ENCODE results near the gene SERPINA3. TPM values are rescaled to one million over a fixed set of nuclear protein-coding genes. Genes with fewer than 3 reads are reported as not detected.

The SERPINA3 gene
- total and polyA plus RNA-seq, 2 experiments from 2014 or later, result 0.75 to 1.1 TPM

DNA sequence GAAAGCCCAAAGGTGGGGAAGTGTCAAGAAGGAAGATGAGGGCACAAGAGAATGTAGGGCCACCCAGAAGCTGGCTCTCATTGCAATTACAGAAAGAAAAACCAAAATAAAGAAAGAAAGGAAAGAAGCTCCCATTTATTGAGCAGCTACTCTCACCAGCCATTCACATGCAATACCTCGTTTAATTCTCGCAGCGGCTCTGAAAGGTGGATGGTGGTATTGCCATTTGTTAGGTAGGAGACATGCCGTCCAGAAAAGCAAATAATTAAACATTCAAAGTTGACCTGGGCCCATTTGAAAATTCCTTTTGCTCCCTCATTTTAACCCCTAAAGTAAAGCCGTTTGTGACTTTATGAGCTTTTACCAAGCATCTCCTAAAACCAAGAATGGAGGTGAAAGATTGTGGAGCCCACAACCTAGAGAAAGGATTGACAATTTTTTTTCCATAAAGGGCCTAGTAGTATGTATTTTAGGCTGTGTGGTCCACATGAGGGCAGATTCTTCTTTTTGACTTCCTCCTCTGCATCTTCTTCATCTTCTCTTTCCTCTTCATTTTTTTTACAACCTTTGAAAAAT, 5.3 kb downstream of the SERPINA3 start:
- no peaks in the 10 kb centered on the region for H3K9me3 ChIP-seq (ENCODE audit: low read depth)
- no peaks in the 10 kb centered on the region for H3K4me1 ChIP-seq (ENCODE audit: insufficient read depth)
- in situ Hi-C loops (cut with MboI), result no loop called here
- no peak for DNase-seq
- WGBS, 2 experiments (ENCODE audit: low coverage in 1 of 2, low lambda C conversion rate in 2 of 2, missing lambda C conversion rate in 2 of 2), result 58 to 60% methylated on average over 5 of the region's 5 CpGs
- no peaks in the 10 kb centered on the region for H3K27me3 ChIP-seq (replicated peaks; ENCODE audit: insufficient read depth)
- H3K27ac ChIP-seq, result no peak overlapping the region
- H2AFZ ChIP-seq, result no peak overlapping the region
- H3K9ac ChIP-seq, result no peak overlapping the region
- TF ChIP-seq EZH2phosphoT487 (IDR thresholded peaks at IDR 0.05; ENCODE audit: insufficient read depth, low read depth) (no peak), EZH2 (IDR thresholded peaks at IDR 0.05; ENCODE audit: insufficient read depth, poor library complexity, severe bottlenecking) (no peak)
- H3K4me2 ChIP-seq (ENCODE audit: unreplicated experiment), result no peak overlapping the region
- no peak overlapping the region for H3K4me3 ChIP-seq
- H4K20me1 ChIP-seq (ENCODE audit: insufficient read depth), result no peaks in the 10 kb centered on the region
- no peaks in the 10 kb centered on the region for H3K79me2 ChIP-seq (ENCODE audit: insufficient read depth)
- no peaks in the 10 kb centered on the region for H3K9me2 ChIP-seq (ENCODE audit: insufficient read depth)
- no peaks in the 10 kb centered on the region for H3K36me3 ChIP-seq (ENCODE audit: low read depth)
- H3F3A ChIP-seq (ENCODE audit: insufficient read depth), result no peaks in the 10 kb centered on the region

- H3K4me3 ChIP-seq, result no peak overlapping the region
- no peak overlapping the region for H3K9ac ChIP-seq
- 70 to 75% methylated on average over 3 of the region's 3 CpGs for WGBS, 2 experiments (ENCODE audit: low coverage in 1 of 2, low lambda C conversion rate in 2 of 2, missing lambda C conversion rate in 2 of 2)
- H3K27me3 ChIP-seq (replicated peaks; ENCODE audit: insufficient read depth), result no peaks in the 10 kb centered on the region
- no peaks in the 10 kb centered on the region for H3K79me2 ChIP-seq (ENCODE audit: insufficient read depth)
- in situ Hi-C loops (cut with MboI), result no loop called here
- no peaks in the 10 kb centered on the region for H3K9me3 ChIP-seq (ENCODE audit: low read depth)
- H3K4me1 ChIP-seq (ENCODE audit: insufficient read depth), result no peaks in the 10 kb centered on the region
- TF ChIP-seq EZH2phosphoT487 (IDR thresholded peaks at IDR 0.05; ENCODE audit: insufficient read depth, low read depth) (no peak), EZH2 (IDR thresholded peaks at IDR 0.05; ENCODE audit: insufficient read depth, poor library complexity, severe bottlenecking) (no peak)
- no peaks in the 10 kb centered on the region for H4K20me1 ChIP-seq (ENCODE audit: insufficient read depth)
- no peaks in the 10 kb centered on the region for H3K9me2 ChIP-seq (ENCODE audit: insufficient read depth)
- H2AFZ ChIP-seq, result no peak overlapping the region
- H3K4me2 ChIP-seq (ENCODE audit: unreplicated experiment), result no peak overlapping the region
- H3K27ac ChIP-seq, result no peak overlapping the region
- peak; percentile 38 for DNase-seq
- H3F3A ChIP-seq (ENCODE audit: insufficient read depth), result no peaks in the 10 kb centered on the region
- no peaks in the 10 kb centered on the region for H3K36me3 ChIP-seq (ENCODE audit: low read depth)
Measured at GRCh38 chr14:94617988-94618822, 6.0 kb downstream of the SERPINA3 start.

GRCh38 chr14:94619297-94619696, 7.1 kb downstream of the SERPINA3 start:
- Histone ChIP-seq H4K20me1 (ENCODE audit: insufficient read depth) (no peaks in the 10 kb centered on the region), H3K27ac (no peak overlapping the region), H3K9ac (no peak overlapping the region), H3K36me3 (ENCODE audit: low read depth) (no peaks in the 10 kb centered on the region), H3K79me2 (ENCODE audit: insufficient read depth) (no peaks in the 10 kb centered on the region), H3K4me3 (no peak overlapping the region), H3K9me3 (ENCODE audit: low read depth) (no peaks in the 10 kb centered on the region), H3K4me1 (ENCODE audit: insufficient read depth) (no peaks in the 10 kb centered on the region), H3F3A (ENCODE audit: insufficient read depth) (no peaks in the 10 kb centered on the region), H3K4me2 (ENCODE audit: unreplicated experiment) (no peak overlapping the region), H3K27me3 (replicated peaks; ENCODE audit: insufficient read depth) (peaks cover 9% of the 10 kb centered on the region; the same call in 1 of the 2 replicates), H3K9me2 (ENCODE audit: insufficient read depth) (no peaks in the 10 kb centered on the region), H2AFZ (no peak overlapping the region)
- DNase-seq, result no peak
- no peak for TF ChIP-seq EZH2 (IDR thresholded peaks at IDR 0.05; ENCODE audit: insufficient read depth, poor library complexity, severe bottlenecking)
- TF ChIP-seq EZH2phosphoT487 (IDR thresholded peaks at IDR 0.05; ENCODE audit: insufficient read depth, low read depth), result no peak
- WGBS, 2 experiments (ENCODE audit: low coverage in 1 of 2, low lambda C conversion rate in 2 of 2, missing lambda C conversion rate in 2 of 2), result 49 to 55% methylated on average over 6 of the region's 6 CpGs
- in situ Hi-C loops (cut with MboI), result no loop called here

- Histone ChIP-seq H3K36me3 (ENCODE audit: low read depth) (no peaks in the 10 kb centered on the region), H3K4me3 (no peak overlapping the region), H3K79me2 (ENCODE audit: insufficient read depth) (no peaks in the 10 kb centered on the region), H3F3A (ENCODE audit: insufficient read depth) (no peaks in the 10 kb centered on the region), H3K4me2 (ENCODE audit: unreplicated experiment) (no peak overlapping the region), H3K9me2 (ENCODE audit: insufficient read depth) (no peaks in the 10 kb centered on the region), H4K20me1 (ENCODE audit: insufficient read depth) (no peaks in the 10 kb centered on the region), H3K9ac (no peak overlapping the region), H3K9me3 (ENCODE audit: low read depth) (no peaks in the 10 kb centered on the region), H3K27ac (no peak overlapping the region), H3K27me3 (replicated peaks; ENCODE audit: insufficient read depth) (peaks cover 19% of the 10 kb centered on the region; the same call in 1 of the 2 replicates), H3K4me1 (ENCODE audit: insufficient read depth) (no peaks in the 10 kb centered on the region), H2AFZ (no peak overlapping the region)
- no peak for TF ChIP-seq EZH2 (IDR thresholded peaks at IDR 0.05; ENCODE audit: insufficient read depth, poor library complexity, severe bottlenecking)
- no peak for TF ChIP-seq EZH2phosphoT487 (IDR thresholded peaks at IDR 0.05; ENCODE audit: insufficient read depth, low read depth)
- in situ Hi-C loops (cut with MboI), result no loop called here
- WGBS, 2 experiments (ENCODE audit: low coverage in 1 of 2, low lambda C conversion rate in 2 of 2, missing lambda C conversion rate in 2 of 2), result 22 to 32% methylated on average over 6 of the region's 6 CpGs
- DNase-seq, result no peak
Measured at GRCh38 chr14:94620597-94620996, 8.4 kb downstream of the SERPINA3 start.
